HFF-Myc (cell line): ENCODE measurements around the gene SSBP3.
"Not testable (repeated sequence)": the region's sequence is repeated elsewhere in the genome, so short reads cannot be mapped to it uniquely, and the experiment has no call there.

Source experiments
- DNase-seq: peaks from one replicate; pipeline ENCODE4 v3.0.0-alpha.2; 2011; ENCODE audit warnings: low read depth; ENCODE audit errors: extremely low read depth
- H3K4me3 ChIP-seq: replicated peaks from 2 replicates; pipeline ENCODE4 v1.5.1; 2011; ENCODE audit warnings: low read depth, mild to moderate bottlenecking, control low read depth, low read length
- TF ChIP-seq, protein P1 (sequence below): IDR thresholded peaks from 2 replicates; pipeline ENCODE4 v1.5.1; 2012; ENCODE audit warnings: mild to moderate bottlenecking, low read depth, low read length, control low read depth; ENCODE audit errors: missing control alignments

SSBP3 gene

DNA sequence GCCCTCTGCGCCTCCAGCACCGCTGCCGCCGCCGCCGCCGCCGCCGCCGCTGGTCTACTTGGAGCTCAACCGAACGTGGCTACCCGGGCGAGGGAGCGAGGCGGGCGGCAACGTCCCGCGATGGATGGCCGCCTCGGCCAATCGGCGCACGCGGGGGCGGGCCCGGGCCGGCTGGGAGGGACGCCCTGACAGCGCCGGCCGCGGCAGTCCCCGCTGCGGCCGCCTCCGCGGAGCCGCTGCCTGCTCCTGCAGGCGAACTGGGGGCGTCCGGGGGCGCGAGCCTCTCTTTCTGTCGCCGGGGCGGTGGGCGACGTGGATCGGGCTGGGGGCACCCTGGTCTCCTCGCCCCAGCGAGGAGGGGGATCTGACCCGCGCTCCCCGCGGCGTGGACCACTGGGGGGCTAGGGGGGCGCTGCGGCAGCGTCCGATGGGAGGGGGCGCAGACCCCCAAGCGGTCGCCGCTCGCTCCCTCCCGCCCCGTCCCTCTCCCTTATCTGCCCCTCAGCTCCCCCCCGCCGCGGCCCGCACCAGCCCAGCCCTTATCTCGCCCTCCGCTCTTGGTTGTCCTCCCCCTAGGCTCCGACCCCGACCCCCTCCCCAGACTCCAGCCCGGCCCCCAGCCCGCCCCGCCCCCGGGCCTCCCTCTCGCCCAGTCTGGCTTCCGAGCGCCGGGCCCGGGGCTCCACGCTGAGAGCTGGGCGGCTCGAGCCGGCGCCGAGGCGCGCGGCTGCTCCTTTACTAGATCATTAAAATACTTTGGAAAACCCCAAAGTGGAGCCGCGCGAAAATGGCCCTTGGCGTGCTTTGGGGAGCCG is at the start of gene SSBP3:
TSS of gene SSBP3 (minus strand) at position 56 of the 815 bp plus-strand sequence.
- TF ChIP-seq, protein P1, sequence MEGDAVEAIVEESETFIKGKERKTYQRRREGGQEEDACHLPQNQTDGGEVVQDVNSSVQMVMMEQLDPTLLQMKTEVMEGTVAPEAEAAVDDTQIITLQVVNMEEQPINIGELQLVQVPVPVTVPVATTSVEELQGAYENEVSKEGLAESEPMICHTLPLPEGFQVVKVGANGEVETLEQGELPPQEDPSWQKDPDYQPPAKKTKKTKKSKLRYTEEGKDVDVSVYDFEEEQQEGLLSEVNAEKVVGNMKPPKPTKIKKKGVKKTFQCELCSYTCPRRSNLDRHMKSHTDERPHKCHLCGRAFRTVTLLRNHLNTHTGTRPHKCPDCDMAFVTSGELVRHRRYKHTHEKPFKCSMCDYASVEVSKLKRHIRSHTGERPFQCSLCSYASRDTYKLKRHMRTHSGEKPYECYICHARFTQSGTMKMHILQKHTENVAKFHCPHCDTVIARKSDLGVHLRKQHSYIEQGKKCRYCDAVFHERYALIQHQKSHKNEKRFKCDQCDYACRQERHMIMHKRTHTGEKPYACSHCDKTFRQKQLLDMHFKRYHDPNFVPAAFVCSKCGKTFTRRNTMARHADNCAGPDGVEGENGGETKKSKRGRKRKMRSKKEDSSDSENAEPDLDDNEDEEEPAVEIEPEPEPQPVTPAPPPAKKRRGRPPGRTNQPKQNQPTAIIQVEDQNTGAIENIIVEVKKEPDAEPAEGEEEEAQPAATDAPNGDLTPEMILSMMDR = no peak
- peak; percentile 50 for DNase-seq
- peak within 1 kb of the TSS; percentile 74 for H3K4me3 ChIP-seq

DNA sequence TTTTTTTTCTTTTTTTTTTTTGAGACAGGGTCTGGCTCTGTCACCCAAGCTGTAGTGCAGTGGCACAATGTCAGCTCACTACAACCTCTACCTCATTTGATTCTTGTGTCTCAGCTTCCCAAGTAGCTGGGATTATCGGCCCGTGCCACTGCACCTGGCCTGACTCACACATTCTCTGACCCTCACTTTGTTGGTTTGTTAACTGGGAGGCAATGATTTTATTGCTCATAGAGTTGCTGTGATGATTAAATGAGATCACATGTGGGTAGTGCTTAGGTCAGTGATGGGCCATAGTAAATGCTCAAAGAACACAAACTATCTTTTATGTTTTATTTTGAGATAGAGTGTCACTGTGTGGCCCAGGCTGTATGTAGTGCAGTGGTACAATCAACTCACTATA is 47.3 kb upstream of the SSBP3 start:
- no peak overlapping the region for H3K4me3 ChIP-seq
- TF ChIP-seq, protein P1 = no peak
- no peak for DNase-seq

DNA sequence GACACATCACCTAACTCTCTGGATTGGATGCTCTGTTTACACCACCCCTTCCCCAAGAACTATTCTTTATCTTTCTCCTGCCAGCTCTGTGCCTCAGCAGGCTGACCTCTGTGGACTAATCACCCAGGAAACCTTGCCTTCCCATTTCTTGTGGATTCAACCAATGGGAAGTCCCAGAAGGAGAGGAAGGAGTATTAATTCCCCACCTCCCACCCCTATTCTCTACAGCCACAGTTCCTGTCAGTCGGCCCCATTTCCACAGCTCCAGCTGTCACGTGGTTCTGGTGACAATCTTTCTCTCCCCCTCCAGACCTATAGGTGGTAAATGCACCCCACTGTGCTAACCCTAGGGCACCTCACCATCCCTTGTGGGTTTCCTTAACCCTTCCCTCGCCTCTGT is 46.8 kb upstream of the SSBP3 start:
- DNase-seq = no peak
- no peak overlapping the region for H3K4me3 ChIP-seq
- TF ChIP-seq, protein P1 = no peak

DNA sequence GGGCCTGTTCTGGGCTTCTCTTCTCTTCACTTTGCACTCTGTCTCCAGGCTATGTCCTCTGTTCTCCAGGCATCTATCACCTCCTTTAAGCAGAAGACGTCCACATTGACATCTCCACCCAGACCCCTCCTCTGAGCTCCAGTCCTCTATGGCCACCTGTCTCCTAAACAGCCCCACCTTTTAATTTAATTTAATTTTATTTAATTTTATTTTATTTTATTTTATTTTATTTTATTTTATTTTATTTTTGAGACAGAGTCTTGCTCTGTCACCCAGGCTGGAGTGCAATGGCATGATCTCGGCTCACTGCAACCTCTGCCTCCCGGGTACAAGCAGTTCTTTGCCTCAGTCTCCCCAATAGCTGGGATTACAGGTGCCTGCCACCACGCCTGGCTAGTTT is 43.2 kb upstream of the SSBP3 start:
- DNase-seq = not testable (repeated sequence)

DNA sequence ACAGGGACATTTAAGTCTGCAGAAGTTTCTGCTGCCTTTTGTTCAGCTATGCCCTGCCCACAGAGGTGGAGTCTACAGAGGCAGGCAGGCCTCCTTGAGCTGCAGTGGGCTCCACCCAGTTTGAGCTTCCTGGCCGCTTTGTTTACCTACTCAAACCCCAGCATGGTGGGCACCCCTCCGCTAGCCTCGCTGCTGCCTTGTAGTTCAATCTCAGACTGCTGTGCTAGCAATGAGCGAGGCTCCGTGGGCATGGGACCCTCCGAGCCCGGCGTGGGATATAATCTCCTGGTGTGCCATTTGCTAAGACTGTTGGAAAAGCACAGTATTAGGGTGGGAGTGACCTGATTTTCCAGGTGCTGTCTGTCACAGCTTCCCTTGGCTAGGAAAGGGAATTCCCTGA is 42.6 kb upstream of the SSBP3 start:
- not testable (repeated sequence) for DNase-seq, H3K4me3 ChIP-seq

More for the DNA sequence above, 43.2 kb upstream of the SSBP3 start:
- not testable (repeated sequence) for H3K4me3 ChIP-seq

DNA sequence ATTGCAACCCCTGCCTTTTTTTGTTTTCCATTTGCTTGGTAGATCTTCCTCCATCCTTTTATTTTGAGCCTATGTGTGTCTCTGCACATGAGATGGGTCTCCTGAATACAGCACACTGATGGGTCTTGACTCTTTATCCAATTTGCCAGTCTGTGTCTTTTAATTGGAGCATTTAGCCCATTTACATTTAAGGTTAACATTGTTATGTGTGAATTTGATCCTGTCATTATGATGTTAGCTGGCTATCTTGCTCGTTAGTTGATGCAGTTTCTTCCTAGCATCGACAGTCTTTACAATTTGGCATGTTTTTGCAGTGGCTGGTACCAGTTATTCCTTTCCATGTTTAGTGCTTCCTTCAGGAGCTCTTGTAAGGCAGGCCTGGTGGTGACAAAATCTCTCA is 40.9 kb upstream of the SSBP3 start:
- not testable (repeated sequence) for DNase-seq

DNA sequence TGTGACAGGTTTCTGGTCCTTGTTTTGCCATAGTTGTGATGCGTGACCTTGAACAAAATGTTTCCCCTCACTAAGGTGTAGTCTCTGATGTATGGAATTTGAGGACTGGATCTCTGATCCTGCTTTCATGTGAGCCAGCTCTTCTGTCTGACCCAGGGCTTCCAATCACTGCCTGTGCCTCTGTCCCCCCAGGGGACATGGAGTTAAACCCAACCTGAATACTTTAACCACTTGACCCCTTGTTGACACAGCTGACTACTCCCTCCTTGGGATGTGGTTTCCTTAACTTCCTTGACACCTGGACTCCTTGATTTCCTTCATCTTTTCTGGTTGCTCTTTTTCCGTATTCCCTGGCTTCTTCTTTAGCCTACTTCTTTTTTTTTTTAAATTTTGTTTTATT is 36.0 kb upstream of the SSBP3 start:
- TF ChIP-seq, protein P1 = no peak
- DNase-seq = no peak

More for the DNA sequence above, 40.9 kb upstream of the SSBP3 start:
- H3K4me3 ChIP-seq = not testable (repeated sequence)

DNA sequence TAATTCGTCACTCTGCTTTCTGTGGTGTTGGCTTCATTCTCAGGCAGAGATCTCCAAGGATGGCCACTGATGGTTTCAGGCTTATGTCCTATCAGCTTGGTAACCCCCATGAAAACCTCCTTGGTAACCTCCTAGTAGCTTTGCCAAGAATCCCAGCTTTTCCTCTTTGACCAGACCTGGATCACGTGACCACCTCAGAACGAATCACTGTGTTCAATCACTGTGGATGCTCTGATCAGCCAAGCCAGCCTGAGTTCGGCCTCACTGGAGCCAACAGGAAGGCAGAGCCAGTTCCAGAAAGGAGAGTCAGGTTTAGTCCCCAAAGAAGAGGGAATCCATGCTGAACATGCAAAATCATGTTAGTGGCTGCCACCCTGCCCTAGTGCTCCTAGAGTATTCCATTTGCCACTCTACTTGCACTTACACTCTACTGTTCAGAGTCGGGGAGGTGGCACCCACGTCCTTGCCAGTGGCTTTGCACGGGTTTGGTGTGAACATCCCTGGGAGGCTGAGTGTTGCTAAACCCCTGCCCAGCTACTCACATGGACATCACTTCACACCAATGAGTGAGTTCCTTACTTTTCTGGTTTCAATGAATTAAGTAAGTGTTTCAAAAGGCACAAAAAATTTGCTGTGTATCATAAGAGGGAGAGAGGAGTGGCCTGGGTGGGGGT is 33.5 kb upstream of the SSBP3 start:
- TF ChIP-seq, protein P1 = no peak
- H3K4me3 ChIP-seq = no peak overlapping the region
- no peak for DNase-seq

More for the DNA sequence above, 36.0 kb upstream of the SSBP3 start:
- H3K4me3 ChIP-seq = no peak overlapping the region
